GM21723 (cell line): ENCODE data around the gene EGR2.
A peak's percentile ranks its signal among the peaks of the same experiment; 100 is the strongest.

ENCODE experiments used
- ATAC-seq: cut with Tn5 transposase; IDR thresholded peaks from one replicate; pipeline ENCODE4 v1.9.1; 2021; ENCODE audit warnings: mild to moderate bottlenecking, moderate library complexity; ENCODE audit not compliant: unreplicated experiment

EGR2 gene

DNA sequence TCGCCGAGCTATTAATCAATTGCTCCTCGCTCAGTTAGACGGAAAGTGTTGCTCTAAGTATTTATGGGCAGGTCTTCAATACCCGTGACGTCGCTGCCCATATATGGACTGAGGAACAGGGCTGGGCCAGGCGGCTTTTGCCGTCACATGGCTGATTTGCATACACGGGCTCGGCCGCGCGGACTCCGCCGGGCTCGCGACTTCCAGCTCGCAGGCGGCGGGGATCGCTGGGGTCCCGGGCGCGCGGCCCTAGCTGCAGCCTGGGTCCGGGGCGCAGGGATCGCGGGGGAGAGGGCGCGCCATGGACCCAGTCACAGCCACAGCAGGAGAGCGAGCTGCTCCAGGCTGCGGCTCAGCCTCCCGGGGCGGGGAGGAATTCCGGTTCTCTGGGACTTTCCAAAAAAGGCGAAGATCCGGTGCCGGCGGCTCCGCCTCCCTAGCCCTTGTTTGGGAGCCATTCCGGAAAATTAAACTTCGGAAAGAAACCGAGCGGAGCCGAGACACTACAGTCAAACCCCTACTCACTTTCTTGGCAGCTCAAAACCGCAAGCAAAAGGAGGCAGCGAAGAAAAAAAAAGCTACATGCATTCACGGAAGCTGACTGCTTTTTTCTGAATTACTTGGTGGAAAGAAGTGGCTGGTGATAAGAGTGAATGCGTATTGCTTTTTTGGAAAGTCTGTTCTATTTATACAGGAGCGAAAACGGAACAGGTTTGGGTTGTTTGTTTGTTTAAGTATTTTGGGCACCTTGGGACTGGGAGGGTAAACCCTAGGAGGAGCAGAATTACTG lies at the start of gene EGR2:
TSS of gene EGR2 (minus strand) at position 36 of the 790 bp plus-strand sequence. CDS start 337 bp downstream, outside the sequence.
- peak; percentile 81 for ATAC-seq

DNA sequence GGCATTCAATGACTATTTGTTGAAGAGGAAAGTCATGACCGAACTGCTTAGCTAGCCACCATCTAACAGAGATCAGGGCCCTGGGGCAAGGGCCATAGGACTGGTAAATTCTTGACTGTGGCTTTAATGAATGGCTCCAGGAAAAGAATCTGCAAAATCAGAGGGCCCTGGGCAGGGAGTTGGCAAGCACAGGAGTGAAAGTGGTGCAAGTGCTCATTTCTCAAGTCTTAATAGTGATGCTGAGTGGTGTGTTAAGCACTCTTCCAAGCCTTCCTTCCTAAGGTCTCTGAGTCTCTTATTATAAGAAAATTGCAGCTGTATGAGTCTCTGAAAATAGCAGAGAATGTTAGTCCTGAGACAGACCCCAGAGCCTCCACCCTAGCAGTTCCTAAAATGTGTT lies 46.3 kb upstream of the EGR2 start:
- ATAC-seq = no peak

DNA sequence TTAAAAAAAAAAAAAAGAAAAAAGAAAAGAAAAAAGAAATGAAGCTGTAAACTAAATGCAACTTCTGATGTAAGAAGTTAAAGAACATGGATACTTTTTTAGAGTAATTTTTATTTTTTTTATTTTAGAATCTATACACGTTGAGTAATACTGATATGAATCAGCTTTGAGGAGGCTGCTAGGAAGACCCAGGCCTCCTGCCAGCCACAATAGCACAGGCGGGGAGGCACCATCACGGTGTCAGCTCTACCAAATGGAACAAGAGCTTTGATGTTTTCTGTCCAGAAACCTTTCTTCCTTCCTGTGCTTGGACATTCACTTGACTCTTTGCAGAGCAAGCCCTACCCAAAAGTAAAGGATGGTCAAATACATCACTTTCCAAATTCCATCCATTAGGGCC lies 45.3 kb upstream of the EGR2 start:
- no peak for ATAC-seq

DNA sequence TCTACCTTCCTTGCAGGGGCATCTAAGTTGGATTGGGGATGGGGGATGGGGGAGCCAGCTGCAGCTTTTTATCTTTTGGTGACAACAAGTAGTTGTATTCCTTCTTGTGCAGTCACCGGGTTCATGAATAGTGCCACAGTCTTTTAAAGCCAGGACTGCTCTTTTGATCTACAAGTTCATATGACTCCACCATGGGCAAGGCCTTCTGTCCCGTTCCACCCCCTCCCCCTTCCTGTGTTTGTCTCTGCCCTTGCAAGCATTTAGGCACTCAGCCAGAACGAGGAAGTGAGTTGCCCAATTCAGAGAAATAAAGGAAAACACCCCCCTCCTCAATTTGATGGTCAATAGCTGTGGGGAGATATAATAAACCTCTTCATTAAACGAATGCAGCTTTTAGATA lies 44.8 kb upstream of the EGR2 start:
- ATAC-seq = no peak

DNA sequence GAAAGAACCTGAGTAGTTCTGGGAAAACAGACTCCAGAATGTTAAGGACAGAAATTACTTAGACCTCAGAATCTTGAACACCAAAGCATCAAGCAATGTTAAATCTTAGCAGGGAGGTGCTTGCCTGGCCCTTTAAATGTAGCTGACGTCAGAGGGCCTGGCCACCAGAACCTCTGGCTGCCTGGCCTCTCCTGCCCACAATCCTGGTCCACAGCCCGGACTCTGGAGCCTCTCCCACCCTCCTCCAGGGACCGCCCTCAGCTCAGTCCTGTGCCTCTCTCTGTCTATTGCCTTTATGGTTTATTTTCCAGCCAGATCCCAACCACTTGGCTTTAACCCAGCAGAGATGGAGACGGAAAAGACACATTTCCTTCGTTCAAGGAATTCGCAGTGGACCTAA lies 42.2 kb upstream of the EGR2 start:
- ATAC-seq = no peak

DNA sequence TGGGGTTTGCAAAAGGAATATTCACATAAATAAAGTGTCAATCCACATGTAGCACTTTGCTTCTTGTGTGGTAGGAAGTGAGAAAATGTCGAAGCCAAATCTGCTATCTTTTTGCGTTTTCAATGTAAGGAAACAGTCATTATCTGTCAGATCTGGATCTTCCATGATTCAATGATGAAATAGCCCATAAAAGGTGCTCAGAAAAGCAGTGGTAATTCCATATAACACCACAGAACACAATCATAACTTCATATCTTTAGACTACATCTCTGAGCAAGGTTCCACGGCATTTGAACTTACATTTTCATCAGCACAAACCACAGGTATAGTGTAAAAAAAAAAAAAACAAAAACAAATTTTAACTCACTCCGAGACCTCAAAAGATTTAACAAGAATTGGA lies 39.9 kb upstream of the EGR2 start:
- ATAC-seq = no peak

DNA sequence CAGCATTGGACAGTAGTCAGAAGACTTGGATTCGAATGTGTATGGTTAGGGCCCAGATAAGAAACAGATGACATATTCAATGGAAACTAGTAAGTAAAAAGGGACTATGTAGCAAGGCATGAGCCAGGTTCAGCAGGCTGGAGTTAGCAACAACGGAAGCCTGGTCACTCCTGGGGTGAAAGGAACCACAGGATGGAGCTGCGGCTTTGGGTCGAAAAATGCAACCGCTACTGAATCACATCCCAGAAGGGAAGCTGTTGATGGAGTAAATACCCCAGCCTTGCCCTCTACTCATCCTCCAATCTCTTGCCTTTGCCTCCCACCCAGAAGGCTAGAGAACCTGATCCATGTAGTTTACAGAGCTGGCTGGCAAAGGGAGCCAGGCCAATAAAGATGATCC lies 37.5 kb upstream of the EGR2 start:
- ATAC-seq = no peak

DNA sequence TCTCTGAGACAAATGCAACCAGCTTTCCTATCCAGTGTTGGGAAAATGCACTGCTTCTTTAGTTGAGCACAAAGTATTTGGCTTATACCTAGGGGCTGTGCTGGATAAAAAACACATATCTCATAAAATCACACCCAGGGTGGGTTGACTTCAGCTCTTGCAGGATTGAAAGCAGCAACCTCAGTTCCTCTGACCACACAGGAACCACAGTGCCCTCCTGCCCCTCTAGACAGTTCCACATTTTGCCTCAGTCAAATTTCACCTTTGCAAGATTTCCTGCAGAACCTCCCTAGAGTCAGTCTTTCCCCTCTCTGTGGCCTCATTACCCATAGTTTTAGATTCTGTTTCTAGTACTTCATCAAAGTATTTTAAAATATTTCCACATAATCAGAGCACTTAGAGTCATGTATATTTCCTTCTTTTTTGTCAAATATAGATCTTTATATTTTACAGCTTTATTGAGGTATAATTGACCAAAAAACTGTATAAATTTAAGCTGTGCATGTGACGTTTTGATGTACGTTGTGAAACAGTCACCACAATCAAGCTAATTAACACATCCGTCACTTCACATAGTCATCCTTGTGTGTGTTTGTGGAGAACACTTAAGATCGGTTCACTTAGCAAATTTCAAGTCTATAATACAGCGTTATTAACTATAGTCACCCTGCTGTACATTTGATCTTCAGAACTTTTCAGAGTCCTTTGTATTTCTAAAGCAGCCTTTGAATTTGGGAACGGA lies 37.0 kb upstream of the EGR2 start:
- peak; percentile 74 for ATAC-seq

DNA sequence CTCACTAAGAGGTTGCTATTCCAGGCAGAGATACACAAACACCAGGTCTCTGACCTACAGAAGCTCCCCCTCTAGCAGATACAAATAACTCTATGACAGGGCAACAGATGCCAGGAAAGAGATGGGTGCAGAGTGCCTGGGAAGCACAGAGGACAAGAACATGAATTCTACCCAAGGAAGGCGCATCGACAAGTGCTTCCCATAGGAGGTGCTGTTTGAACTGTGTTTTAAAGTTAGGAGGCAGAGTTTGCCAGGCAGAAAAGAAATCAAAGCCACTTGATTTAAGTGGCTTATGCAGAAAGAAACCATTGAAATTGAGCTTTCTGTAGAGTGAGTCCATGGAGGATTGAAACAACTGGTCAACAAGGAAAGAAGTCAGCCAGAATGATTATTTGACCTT lies 35.3 kb upstream of the EGR2 start:
- ATAC-seq = no peak

DNA sequence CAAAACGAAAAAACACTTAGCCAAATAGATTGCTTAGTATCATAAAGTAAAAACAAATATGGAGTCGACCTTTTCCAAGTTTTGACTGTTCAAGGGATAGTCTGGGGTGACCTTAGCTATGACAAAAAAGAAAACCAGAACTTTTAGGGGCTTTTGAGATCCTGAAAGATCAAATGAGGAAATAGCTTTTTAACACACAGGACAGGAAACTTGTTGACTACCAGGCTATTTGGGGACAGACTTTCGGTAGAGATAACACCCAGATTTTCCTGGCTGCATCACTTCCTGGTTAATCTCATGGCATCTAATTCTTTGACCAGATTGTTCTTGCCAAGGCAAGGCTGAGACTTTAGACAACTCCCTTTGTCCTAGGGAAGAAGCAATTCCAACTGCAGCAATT lies 34.5 kb upstream of the EGR2 start:
- no peak for ATAC-seq

DNA sequence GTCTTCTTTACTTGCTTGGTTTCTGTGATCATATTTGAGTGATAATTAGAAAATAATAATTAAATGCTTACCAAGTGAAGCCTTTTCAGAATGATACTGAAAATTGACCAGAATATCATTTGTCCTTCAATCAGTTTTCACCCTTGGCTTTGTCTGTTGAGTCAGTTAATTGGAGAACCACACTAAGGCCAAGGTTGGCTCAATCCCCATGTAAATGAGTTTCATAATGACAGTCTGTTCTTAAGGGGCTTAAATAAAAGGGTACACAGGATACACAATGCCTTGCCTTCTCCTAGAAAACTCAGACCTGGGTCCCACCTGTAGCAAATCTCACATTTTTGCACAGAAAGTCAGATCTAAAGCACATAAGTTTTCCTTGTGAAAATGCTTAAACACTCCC lies 31.3 kb upstream of the EGR2 start:
- ATAC-seq = no peak

DNA sequence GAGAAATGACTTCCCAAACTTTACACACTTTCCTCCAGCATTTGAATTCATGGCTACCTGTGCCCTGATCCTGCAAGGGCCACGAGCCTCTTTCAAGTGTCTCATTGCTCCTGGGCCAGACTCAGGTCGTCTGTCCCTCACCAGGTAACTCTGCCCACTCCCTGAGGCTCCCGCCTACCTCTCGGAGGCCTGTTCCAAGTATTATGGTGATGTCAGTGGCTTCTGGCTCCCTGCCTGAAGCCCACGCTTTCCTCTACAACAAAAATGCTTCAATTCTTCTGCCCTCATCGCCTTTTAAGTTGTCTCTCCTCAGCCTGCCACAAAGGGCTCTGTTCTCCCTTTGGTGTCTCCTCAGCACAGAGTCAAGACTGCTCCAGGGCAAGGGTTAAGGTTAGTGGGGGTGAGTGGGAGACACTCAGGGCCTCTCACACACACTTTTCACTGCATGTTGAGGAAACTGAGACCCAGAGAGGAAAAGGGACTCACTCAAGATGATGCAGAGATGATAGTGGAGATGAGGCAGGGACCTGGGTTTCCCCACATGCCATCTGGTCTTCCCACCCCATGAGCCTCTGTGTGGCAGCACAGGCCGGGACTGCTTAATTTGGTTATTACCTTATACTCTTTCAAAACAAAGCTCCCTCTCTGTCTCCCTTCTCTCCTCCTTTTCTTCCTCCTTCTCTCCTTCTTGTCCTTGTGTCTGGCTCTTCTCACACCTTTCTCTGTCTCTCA lies 28.3 kb upstream of the EGR2 start:
- ATAC-seq = no peak

DNA sequence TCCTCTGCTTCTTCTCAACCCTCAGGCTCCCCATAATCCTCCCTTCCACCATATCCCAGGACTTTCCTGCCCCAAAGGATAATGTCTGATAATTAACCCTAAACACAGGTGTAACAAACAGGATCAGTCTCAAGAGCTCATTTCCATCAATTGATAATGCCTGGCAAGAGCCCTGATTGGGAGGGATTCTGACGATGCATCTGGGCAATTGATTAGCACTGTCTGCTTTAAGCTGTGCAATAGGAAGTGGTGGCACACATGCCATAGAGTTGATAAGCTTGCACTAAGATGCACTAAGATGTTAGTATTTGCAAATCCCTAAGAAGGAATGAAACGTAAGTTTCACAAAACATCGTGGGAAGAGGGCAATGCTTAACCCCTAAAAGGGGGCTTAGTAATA lies 27.4 kb upstream of the EGR2 start:
- no peak for ATAC-seq

DNA sequence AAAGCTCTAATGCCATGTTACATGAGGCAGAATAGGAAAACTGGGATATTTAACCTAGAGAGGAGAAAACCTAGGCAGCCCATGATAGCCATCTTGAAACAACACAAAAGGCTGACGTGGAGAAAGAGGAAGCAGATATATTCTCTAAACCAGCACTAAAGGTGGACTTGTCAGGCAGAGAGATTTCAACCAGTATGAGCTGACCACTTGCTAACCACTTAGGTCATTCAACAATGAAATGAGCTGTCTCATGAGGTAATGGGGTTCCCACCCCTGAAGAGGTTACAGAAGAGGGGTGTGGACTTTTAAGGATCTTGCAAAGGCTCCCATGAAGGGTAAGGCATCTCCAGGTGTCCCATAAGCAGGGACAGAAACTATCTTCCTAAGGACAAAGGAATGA lies 26.8 kb upstream of the EGR2 start:
- no peak for ATAC-seq

DNA sequence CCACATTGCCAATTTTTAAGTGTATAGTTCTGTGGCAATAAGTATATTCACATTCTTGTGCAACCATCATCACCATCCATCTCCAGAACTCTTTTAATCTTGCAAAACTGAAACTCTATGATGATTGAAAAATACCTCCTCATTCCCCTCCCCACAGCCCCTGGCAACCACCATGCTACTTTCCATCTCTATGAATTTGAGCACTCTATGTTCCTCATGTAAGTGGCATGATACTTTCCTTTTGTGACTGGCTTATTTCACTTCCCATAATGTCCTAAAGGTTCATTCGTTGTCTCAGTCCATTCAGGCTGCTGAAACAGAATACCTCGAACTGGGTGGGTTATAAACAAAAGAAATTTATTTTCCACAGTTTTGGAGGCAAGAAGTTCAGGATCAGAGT lies 23.4 kb upstream of the EGR2 start:
- peak; percentile 55 for ATAC-seq

DNA sequence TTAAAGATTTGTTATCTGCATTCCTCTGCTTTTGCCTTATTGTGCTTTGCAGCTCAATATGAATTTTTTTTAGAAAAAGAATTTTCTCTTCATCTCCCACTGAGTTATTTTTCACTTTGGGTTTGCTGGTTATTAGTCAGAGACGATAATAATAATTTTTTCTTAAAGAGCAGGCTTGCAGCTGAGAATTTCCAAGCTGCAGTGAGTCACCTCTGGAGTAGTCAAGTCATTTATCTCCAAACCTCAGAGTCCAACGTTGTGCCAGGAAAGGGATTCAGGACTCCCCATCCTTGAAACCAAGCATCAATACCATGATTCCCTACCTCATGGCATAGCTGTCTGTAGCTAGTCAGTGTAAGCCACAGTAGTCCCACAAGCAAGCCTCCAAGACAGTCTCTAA lies 15.2 kb upstream of the EGR2 start:
- ATAC-seq = no peak

DNA sequence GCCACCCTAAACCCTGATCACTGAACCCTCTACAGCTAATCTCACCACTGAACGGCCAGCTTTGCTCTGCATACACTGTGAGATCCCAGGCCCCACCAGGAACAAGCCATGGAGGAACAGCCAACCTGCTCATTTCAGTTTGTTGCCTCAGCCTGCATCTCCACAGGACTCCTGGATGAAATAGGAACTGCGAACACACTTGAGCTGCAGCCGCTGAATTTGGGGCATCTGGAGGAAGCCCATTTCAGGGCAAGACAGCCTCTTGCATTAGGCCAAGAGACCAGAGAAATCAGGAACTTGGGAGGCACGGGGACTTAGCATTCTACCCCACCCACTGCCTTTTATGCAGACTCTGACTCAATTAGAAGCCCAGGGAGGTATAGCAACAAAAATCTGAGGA lies 14.5 kb upstream of the EGR2 start:
- ATAC-seq = no peak

DNA sequence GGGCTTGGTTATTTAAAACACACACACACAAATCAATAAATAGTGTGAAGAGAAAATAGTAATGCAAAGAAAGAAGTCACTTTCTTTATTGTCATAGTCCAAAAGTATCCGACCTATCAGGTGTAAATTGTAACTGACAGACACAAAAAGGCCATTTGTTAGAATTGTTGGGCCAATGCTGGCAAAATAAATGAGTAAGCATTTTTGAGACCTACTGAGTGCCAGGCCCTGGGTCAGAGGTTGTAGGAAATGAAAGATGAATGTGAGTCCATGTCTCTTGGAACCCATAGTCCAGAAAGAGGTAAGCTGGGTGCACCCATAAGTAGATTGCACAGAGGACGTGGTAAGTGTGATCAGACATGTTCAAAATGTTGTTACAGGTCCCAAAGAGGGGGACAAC lies 13.5 kb upstream of the EGR2 start:
- no peak for ATAC-seq

DNA sequence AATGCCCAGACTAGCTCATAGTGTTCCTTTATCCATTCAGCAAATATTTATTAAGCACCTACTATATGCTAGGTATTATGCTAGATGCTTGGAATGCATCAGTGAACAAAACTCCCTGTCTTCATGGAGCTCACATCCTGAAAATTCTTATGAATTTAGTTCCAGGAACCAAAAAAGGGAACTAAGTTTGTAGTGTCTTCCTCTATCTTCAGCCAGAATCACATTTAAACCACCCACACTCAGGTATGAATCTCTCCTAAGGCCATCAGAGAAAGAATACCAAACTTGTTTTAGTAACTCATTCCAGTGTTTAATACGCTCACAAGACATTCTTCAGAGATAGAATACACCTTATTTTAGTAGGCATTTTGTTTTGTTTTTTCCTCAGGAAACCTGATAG lies 10.1 kb upstream of the EGR2 start:
- no peak for ATAC-seq

DNA sequence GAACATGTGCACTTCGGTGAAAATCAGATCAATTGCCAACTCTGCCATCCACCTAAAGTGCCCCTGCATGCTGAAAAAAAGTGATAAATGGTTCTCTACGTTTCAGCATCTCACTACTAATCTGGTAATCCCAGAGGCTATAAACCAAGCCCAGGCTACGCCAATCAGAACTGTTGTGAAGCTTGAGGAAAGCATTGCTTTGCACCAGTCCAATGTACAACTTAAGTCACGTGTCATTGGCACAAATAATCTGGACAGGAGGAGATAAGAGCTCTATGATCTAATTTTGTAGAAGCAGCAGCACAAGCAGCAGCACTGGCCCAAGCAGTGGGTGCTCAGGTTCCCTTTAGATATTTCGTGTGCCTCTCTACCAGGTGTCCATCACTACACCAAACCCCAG lies 4.4 kb upstream of the EGR2 start:
- no peak for ATAC-seq

DNA sequence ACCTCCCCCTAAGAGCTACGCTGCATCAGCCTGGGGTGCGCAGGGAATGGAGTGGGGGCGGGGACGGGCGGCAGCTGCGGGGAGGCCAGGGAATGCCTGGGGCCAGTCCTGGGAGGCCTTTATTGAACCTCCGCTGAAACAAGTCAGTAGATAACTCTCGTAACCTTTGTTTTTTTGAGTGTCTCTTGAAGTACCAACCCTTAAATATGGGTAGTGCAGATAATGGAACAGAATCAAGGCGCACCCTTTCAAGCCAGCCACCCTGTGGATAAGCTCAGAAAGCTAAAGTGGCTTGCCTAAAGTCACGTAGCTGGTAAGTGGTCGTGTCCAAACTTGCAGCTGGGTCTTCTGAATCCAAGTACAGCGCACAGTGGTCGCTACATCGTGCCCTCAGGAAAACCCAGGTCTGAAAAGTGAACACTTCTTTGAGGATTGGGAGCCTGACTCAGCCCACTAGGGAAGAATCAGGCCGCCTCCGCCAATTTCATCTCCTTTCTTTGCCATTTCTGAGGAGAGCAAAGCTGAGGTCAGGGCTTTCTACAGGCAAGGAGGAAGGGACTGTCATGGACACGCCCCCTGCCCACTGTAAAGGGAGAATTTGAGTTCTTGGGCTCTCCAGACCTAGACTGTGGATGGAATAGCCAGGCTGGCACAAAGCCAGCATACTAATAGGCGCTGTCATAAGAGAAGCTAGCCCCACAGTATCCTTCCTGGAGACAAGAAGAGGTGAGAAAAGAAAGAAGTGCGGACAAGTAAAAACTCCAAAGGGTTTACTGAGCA lies 3.2 kb upstream of the EGR2 start:
- no peak for ATAC-seq
